ENCODE results near the gene PCNX1.
A peak's percentile ranks its signal among the peaks of the same experiment; 100 is the strongest.
"Not testable (repeated sequence)": the region's sequence is repeated elsewhere in the genome, so short reads cannot be mapped to it uniquely, and the experiment has no call there.

Gene PCNX1

DNA sequence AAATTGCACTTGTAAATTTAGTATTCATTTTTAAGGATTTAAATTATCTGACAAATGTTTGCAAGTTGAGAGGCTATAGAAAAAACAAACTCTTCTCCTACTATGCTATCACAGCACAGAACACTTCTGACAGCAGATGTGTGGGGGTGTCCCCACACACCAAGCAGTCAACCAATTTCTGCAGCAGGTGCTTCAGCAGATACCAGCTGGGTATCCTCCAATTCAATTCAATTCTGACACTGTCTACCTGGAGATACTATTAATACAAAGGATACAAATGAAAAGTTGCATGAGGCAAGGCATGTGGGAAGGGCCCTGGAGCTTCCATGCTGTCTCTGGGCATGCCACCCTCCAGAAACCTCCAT is 35.1 kb downstream of the PCNX1 start:
- H3K4me1 Mint-ChIP-seq: peaks cover 14 to 37% of the 10 kb centered on the region in 2 donors
- no peaks in the 10 kb centered on the region for H3K27me3 Mint-ChIP-seq
- peak overlapping the region; percentile 42 for H3K27ac Mint-ChIP-seq
- no peak overlapping the region for H3K4me3 Mint-ChIP-seq
- peaks cover 25 to 31% of the 10 kb centered on the region in 2 donors for H3K9me3 Mint-ChIP-seq
- H3K36me3 Mint-ChIP-seq: peaks cover 59 to 75% of the 10 kb centered on the region in 2 donors
- DNase-seq (no peak), ATAC-seq (replicated peaks) (no peak)

DNA sequence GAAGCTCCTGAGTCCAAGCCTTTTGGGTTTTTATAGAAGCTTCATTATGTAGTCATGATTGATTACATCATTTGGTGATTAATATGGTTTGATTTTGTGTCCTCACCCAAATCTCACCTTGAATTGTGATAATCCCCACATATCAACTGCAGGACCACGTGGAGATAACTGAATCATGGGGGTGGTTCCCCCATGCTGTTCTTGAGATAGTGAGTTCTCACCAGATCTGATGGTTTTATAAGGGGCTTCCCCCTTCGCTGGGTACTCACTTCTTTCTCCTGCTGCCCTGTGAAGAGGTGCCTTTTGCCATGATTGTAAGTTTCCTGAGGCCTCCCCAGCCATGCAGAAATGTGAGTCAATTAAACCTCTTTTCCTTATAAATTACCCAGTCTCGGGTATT is 35.5 kb downstream of the PCNX1 start:
- Mint-ChIP-seq H3K27ac (peak overlapping the region; percentile 42), H3K4me1 (peaks cover 12 to 33% of the 10 kb centered on the region in 2 donors), H3K9me3 (peaks cover 28 to 34% of the 10 kb centered on the region in 2 donors), H3K36me3 (peaks cover 63 to 79% of the 10 kb centered on the region in 2 donors)
- DNase-seq; H3K4me3 Mint-ChIP-seq; ATAC-seq (replicated peaks); H3K27me3 Mint-ChIP-seq: not testable (repeated sequence)

DNA sequence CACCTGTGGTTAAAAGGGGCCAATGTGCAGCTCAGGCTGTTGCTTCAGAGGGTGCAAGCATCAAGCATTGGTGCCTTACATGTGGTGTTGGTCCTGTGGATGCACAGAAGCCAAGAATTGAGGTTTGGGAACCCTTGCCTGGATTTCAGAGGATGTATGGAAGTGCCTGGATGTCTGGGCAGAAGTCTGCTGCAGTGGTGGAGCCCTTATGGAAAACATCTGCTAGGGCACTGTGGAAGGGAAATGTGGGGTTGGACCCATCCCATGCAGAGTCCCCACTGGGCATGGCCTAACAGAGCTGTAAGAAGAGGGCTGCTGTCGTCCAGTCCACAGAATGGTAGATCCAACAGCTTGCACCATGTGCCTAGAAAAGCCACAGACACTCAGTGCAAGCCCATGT is 36.6 kb downstream of the PCNX1 start:
- H3K27ac Mint-ChIP-seq: no peak overlapping the region
- DNase-seq (no peak), ATAC-seq (replicated peaks) (no peak)
- H3K4me3 Mint-ChIP-seq: no peak overlapping the region
- H3K27me3 Mint-ChIP-seq: no peaks in the 10 kb centered on the region
- H3K4me1 Mint-ChIP-seq: peaks cover 12 to 27% of the 10 kb centered on the region in 2 donors
- peaks cover 32 to 36% of the 10 kb centered on the region in 2 donors for H3K9me3 Mint-ChIP-seq
- peaks cover 69 to 83% of the 10 kb centered on the region in 2 donors for H3K36me3 Mint-ChIP-seq

DNA sequence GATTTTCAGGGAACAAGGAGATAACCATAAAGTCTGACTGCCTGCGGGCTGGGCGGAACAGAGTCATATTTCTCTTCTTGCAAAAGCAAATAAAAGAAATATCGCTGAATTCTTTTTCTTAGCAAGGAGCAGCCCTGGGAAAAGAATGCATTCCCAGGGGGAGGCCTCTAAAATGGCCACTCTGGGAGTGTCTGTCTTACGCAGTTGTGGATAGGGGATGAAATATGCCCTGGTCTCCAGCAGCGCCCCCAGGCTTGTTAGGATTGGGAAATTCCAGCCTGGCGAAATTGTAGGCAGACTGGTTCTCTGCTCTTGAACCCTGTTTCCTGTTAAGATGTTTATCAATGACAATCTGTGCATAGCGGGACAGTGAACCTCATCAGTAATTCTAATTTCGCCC is 40.5 kb downstream of the PCNX1 start:
- Mint-ChIP-seq H3K27ac (no peak overlapping the region), H3K4me3 (no peak overlapping the region), H3K36me3 (peaks cover 60 to 65% of the 10 kb centered on the region in 2 donors), H3K27me3 (no peaks in the 10 kb centered on the region), H3K4me1 (no peaks in the 10 kb centered on the region), H3K9me3 (peaks cover 25 to 28% of the 10 kb centered on the region in 2 donors)
- ATAC-seq (replicated peaks) (no peak), DNase-seq (no peak)

DNA sequence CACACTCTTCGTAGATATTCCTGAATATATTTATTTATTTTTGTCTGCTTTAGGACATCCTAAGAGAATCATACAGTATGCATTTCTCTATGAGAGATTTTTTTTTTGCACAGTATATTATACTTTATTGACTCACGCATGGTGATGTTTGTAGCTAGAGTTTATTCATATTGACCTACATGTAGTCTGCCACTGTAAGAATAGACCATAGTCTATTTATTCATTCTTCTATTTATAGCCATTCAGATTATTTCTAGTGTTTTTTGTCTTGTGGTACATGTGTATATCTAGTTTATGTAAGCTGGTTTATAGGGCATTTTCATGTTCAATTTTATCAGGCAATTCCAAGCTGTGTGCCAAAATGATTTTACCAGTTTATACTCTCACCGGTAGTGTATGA is 45.2 kb downstream of the PCNX1 start:
- ATAC-seq (replicated peaks) (no peak), DNase-seq (no peak)
- peaks cover 23 to 27% of the 10 kb centered on the region in 2 donors for H3K36me3 Mint-ChIP-seq
- no peak overlapping the region for H3K27ac Mint-ChIP-seq
- H3K4me1 Mint-ChIP-seq: peaks cover 1 to 6% of the 10 kb centered on the region in 2 donors
- H3K4me3 Mint-ChIP-seq: no peak overlapping the region
- H3K27me3 Mint-ChIP-seq: no peaks in the 10 kb centered on the region
- peaks cover 4 to 5% of the 10 kb centered on the region in 2 donors for H3K9me3 Mint-ChIP-seq

DNA sequence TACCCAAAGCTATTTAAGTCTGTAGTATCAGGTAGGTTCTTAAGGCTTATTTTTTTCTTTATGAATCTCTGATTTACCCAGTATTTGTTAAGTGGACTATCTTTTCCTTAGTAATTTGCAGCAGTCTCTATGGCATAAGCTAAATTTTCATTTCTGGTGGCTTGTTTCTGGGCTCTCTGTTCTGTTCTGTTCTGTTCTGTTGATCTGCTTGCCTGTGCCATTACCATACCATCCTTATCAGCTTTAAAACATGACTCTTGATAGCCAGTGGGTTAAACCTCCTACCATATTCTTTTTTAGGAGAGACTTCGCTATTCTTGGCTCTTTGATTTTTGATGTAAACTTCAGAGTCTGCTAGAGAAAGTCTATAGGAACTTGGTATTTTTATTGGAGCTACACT is 46.8 kb downstream of the PCNX1 start:
- Mint-ChIP-seq H3K4me1 (peaks cover 1 to 6% of the 10 kb centered on the region in 2 donors), H3K36me3 (peaks cover 18 to 21% of the 10 kb centered on the region in 2 donors), H3K27me3 (no peaks in the 10 kb centered on the region), H3K4me3 (no peak overlapping the region), H3K9me3 (no peaks in the 10 kb centered on the region), H3K27ac (no peak overlapping the region)
- no peak for ATAC-seq (replicated peaks)
- no peak for DNase-seq

DNA sequence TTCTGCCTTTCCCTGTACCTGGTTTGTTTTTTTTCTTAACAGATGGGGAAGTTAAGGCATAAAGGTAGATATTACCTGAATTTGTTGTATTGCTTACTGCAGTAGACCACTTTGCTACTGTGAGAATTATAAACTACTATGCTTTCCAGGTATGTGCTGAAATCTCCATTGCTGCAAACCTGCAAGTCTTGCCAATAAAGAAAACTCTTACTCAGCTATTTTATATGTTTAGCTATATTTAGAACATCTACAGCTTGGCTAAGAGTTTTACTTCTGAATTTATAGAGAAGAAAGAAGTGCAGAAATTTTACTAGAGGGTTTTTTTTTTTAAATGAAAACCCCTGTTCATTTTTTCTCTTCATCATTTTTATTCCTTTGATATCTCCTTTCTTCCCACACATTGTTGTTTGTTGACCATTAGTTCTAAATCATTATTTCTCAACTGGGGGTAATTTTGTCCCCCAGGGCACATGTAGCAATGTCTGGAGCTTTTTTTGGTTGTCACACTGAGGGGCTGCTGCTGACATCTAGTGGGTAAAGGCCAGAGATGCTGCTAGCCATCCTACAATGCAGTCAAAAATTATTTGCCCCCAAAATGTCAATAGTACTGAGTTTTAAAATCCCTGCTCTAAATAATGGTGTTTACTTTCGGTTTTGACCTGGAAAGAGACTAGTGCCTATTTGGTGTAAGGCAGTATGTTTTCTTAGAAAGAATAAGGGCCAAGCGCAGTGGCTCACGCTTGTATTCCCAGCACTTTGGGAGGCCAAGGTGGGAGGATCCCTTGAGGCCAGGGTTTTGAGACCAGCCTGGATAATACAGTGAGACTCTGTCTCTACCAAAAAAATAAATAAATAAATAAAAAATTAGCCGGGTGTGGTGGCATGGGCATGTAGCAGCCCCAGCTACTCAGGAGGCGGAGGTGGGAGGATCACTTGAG is 48.6 kb downstream of the PCNX1 start:
- H3K27me3 Mint-ChIP-seq: no peaks in the 10 kb centered on the region
- H3K36me3 Mint-ChIP-seq: peaks cover 10 to 13% of the 10 kb centered on the region in 2 donors
- ATAC-seq (replicated peaks) (peak; percentile 67 to 74), DNase-seq (no peak)
- no peak overlapping the region for H3K4me3 Mint-ChIP-seq
- H3K27ac Mint-ChIP-seq: no peak overlapping the region
- H3K4me1 Mint-ChIP-seq: peaks cover 1 to 6% of the 10 kb centered on the region in 2 donors
- no peaks in the 10 kb centered on the region for H3K9me3 Mint-ChIP-seq

DNA sequence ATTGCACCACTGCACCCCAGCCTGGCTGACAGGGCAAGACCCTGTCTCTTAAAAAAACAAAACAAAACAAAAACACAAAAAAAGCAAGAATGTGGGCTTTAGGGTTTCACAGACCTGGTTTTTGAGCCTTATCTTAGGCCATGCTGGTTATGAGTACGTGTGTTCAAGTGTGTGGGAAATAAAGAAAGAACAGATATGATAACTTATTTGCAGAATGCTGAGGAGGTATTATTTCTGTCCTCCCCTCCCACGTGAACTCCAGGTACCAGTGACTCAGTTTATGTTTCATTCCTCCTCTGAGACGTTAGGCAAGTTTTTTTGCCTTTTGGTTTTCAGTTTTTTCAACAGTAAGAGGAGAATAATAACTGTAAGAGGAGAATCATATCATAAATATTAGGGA is 49.3 kb downstream of the PCNX1 start:
- no peak overlapping the region for H3K4me3 Mint-ChIP-seq
- H3K27ac Mint-ChIP-seq: no peak overlapping the region
- H3K36me3 Mint-ChIP-seq: peaks cover 5 to 8% of the 10 kb centered on the region in 2 donors
- ATAC-seq (replicated peaks) (no peak), DNase-seq (no peak)
- H3K9me3 Mint-ChIP-seq: no peaks in the 10 kb centered on the region
- no peaks in the 10 kb centered on the region for H3K27me3 Mint-ChIP-seq
- peaks cover 1 to 6% of the 10 kb centered on the region in 2 donors for H3K4me1 Mint-ChIP-seq

DNA sequence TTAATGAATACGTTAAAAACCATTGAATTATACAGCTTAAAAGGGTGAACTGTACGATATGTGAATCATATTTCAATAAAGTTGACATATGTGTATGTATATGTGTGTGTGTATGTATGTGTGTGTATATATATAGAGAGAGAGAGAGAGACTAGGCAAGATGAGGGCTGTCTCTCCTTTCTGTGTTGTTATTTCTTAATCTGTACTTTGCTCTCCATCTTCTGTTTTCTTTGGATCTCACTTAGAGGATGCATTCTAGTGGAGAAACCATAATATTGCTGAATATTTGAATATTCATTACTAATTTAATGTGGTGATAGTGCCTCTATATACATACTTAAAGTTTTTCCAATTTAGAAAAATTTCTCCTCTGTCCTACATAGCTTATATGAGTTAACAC is 50.5 kb downstream of the PCNX1 start:
- ATAC-seq (replicated peaks) (no peak), DNase-seq (no peak)
- H3K27ac Mint-ChIP-seq: no peak overlapping the region
- H3K36me3 Mint-ChIP-seq: peaks cover 4 to 6% of the 10 kb centered on the region in 2 donors
- peaks cover 1 to 6% of the 10 kb centered on the region in 2 donors for H3K4me1 Mint-ChIP-seq
- H3K27me3 Mint-ChIP-seq: no peaks in the 10 kb centered on the region
- H3K9me3 Mint-ChIP-seq: no peaks in the 10 kb centered on the region
- no peak overlapping the region for H3K4me3 Mint-ChIP-seq

DNA sequence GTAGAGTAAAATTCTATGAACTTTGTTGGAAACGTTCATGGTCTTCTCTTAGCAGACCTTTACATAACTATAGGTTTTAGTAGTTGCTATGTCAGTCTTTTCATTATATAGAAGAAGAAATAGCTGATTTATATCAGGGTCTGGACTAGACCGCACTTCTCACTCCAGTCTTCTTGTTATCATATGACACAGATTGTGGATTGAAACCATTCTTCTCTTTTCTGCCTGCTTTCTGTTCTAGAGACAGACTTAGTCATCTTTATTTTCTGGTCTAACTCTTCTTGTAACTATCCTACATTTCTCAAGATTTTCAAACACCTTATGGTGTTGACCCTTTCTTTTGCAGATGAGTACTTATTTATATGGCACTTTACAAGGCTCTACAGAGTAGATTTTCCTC is 55.7 kb downstream of the PCNX1 start:
- no peaks in the 10 kb centered on the region for H3K9me3 Mint-ChIP-seq
- H3K27ac Mint-ChIP-seq: no peak overlapping the region
- H3K4me1 Mint-ChIP-seq: no peaks in the 10 kb centered on the region
- ATAC-seq (replicated peaks) (no peak), DNase-seq (no peak)
- peaks cover 7 to 14% of the 10 kb centered on the region in 2 donors for H3K36me3 Mint-ChIP-seq
- H3K4me3 Mint-ChIP-seq: no peak overlapping the region
- H3K27me3 Mint-ChIP-seq: no peaks in the 10 kb centered on the region

DNA sequence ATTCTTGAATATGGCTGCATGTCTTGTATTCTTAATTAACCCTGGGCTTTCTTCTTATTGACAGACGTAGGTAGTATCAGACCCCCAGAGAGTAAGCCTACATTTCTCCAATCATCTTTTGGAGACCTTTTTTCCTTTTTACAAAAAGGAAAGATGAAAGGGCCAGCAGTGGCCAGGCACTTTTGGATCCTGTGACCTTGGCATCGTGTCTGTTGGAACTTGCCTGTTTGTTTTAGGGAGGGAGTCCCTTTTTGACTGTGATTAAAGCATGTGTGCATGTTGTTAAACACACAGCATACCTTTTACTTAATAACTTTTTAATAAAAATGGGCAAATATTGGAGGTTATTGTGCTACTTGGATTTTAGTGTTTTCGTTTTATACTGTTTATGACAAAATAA is 57.2 kb downstream of the PCNX1 start:
- peaks cover 4 to 13% of the 10 kb centered on the region in 2 donors for H3K36me3 Mint-ChIP-seq
- H3K4me3 Mint-ChIP-seq: no peak overlapping the region
- no peak for ATAC-seq (replicated peaks)
- no peak for DNase-seq
- H3K9me3 Mint-ChIP-seq: no peaks in the 10 kb centered on the region
- H3K27ac Mint-ChIP-seq: no peak overlapping the region
- no peaks in the 10 kb centered on the region for H3K4me1 Mint-ChIP-seq
- H3K27me3 Mint-ChIP-seq: no peaks in the 10 kb centered on the region

DNA sequence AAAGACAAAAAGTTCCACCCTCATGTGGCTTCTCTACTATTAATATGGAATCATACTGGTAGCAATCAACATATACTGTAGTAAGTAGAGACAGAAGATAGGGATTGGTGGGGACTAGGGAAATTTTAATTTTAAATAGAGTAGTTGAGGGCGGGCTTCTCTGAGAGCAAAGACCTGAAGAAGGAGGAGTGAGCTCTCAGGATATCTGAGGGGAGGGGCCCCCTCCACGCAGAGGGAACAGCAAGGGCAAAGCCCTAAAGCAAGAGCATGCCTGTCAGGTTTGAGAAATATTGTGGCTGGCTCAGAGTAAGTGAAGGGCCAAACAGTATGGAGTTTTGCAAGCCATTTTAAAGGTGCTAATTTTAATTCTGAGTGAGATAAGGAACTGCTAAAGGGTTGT is 64.3 kb downstream of the PCNX1 start:
- no peaks in the 10 kb centered on the region for H3K27me3 Mint-ChIP-seq
- peak overlapping the region; percentile 63 for H3K27ac Mint-ChIP-seq
- H3K36me3 Mint-ChIP-seq: peaks cover 9 to 17% of the 10 kb centered on the region in 2 donors
- no peak overlapping the region for H3K4me3 Mint-ChIP-seq
- no peak for DNase-seq
- no peak for ATAC-seq (replicated peaks)
- H3K9me3 Mint-ChIP-seq: no peaks in the 10 kb centered on the region
- peaks cover 8 to 13% of the 10 kb centered on the region in 2 donors for H3K4me1 Mint-ChIP-seq

DNA sequence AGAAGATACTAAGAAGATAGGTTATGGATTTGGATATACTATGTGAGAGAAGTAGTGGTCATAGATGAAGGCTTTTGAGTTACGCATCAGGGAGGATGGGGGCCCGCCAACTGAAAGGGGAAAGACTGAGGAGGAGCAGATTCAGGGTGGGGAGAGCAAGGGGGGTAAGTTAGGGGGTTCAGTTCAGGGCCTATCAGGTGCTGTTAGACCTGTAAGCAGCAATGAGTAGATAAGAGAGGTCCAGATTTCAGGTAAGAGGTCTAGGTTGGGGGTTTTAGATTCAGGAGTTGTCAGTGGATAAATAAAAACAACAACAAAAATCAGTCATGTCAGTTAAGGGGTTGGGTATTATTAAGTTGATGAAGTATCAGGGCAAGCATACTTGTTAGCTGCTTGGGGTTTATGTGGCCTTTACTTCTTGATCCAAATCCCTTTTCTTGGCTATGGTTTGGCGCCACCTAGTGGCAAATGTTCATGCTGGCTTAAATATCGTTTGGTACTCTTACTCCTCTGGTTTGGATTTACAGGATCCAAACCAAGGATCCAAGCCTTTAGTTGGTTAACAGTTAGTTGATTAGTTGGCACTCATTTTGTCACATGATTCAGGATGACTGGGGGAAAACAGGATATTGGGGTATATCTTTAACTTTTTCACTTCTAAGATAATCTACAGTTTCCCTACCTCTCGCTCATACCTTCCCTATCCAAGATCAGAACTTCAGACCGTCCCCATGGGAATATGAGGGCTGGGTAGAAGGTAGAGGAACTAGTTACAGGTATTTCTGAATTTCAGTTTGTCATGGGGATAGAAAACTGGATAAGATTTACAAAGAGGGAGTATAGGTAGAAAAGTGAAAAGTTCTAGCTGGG is 65.1 kb downstream of the PCNX1 start:
- ATAC-seq (replicated peaks) (peak; percentile 69 to 77), DNase-seq (peak; percentile 48)
- H3K27ac Mint-ChIP-seq: no peak overlapping the region
- H3K27me3 Mint-ChIP-seq: no peaks in the 10 kb centered on the region
- H3K4me3 Mint-ChIP-seq: no peak overlapping the region
- H3K4me1 Mint-ChIP-seq: peaks cover 8 to 13% of the 10 kb centered on the region in 2 donors
- H3K36me3 Mint-ChIP-seq: peaks cover 15 to 24% of the 10 kb centered on the region in 2 donors
- H3K9me3 Mint-ChIP-seq: no peaks in the 10 kb centered on the region

DNA sequence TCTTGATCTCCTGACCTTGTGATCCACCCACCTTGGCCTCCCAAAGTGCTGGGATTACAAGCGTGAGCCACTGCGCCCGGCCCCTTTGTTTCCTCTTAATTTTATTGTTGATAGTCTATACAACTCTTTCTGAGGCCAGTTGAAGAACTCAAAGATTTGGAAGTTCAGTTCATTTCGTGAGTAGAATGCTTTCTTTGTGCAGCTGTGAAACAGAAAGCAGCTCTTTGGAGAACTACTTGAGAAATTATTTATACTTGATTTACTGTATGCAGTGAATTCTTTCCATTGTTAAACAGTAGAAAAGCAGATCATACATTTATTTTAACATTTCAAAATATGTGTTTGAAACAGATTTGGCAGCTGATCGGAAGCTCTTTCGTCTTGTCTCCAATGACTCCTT is 69.3 kb downstream of the PCNX1 start:
- DNase-seq (no peak), ATAC-seq (replicated peaks) (no peak)
- Mint-ChIP-seq H3K36me3 (peaks cover 21 to 27% of the 10 kb centered on the region in 2 donors), H3K9me3 (no peaks in the 10 kb centered on the region), H3K4me1 (peaks cover 10 to 23% of the 10 kb centered on the region in 2 donors), H3K4me3 (no peak overlapping the region), H3K27ac (no peak overlapping the region), H3K27me3 (no peaks in the 10 kb centered on the region)

Measured in stimulated activated naive B cell treated with anti-CD40 and anti-IgM and Interleukin-4, amounts not matched to agents 10 μg/mL and 1 μg/mL and 100 μg/mL, for 72 hours (primary cell).